Testis (tissue), 3 donors: ENCODE measurements around the gene SOX2. TPM values are rescaled to one million over a fixed set of nuclear protein-coding genes. Genes with fewer than 3 reads are reported as not detected.
"Not testable (repeated sequence)": the region's sequence is repeated elsewhere in the genome, so short reads cannot be mapped to it uniquely, and the experiment has no call there.

Source experiments
- DNase-seq: peaks from one replicate; pipeline ENCODE4 v3.0.0-alpha.2; 2019
- H3K27ac ChIP-seq, 2 donors: fragments of 200-600 bp; sonication (generic); one replicate each; pipeline ENCODE4 v1.5.1; 2019
- H3K27me3 ChIP-seq: fragments of 200-600 bp; sonication (generic); one replicate; pipeline ENCODE4 v1.5.1; 2019
- H3K36me3 ChIP-seq: fragments of 200-600 bp; sonication (generic); one replicate; pipeline ENCODE4 v1.5.1; 2017; ENCODE audit warnings: low read depth; ENCODE audit errors: missing control alignments
- H3K4me1 ChIP-seq: fragments of 200-600 bp; sonication (generic); one replicate; pipeline ENCODE4 v1.5.1; 2019
- H3K4me3 ChIP-seq, 2 donors: fragments of 200-600 bp; sonication (generic); one replicate each; pipeline ENCODE4 v1.5.1; 2017 to 2019
- H3K9me3 ChIP-seq: fragments of 200-600 bp; sonication (generic); one replicate; pipeline ENCODE4 v1.5.1; 2017
- POLR2A ChIP-seq: fragments of 450-650 bp; IDR thresholded peaks from one replicate; pipeline ENCODE4 v1.6.1; 2017; ENCODE audit warnings: antibody characterized with exemption, mild to moderate bottlenecking, moderate library complexity
- WGBS, 2 donors: methylation state at CpG; one replicate each; pipeline ENCODE4 v1.1.5; 2018; 5-methylcytosine and 5-hydroxymethylcytosine counted together
- intact Hi-C: fragments of 100-400 bp; cut with DNase I; formaldehyde crosslinking; loops from one replicate; pipeline ENCODE4 v1.15.1; 2023; ENCODE audit warnings: low total_unique reads
- polyA plus RNA-seq: library from polyadenylated mRNA; stranded (reverse); fragments of 350-450 nt; fragmentation: Illumina TruSeq; extraction: RNeasy Lipid Tissue Mini Kit (QIAGEN cat#74804); gene quantifications from one replicate; pipeline ENCODE4 v1.2.3, GENCODE V29; 2014; ENCODE audit warnings: low read depth, low replicate concordance; ENCODE audit not compliant: insufficient read depth
- total RNA-seq, 2 donors: library from RNA; depleted of rRNA; stranded (reverse); fragments of >200 nt; gene quantifications; one replicate each; pipeline ENCODE4 v1.2.3, GENCODE V29; 2016
- TF ChIP-seq, protein P1 (sequence below), 3 experiments: fragments of 450-650 bp in 2 of 3; fragments of 200-600 bp in 1 of 3; sonication (generic) in 1 of 3; IDR thresholded peaks; one replicate each; pipeline ENCODE4 v1.5.1; 2016 to 2019; ENCODE audit warnings: antibody characterized with exemption in 3 of 3, mild to moderate bottlenecking in 2 of 3, moderate library complexity in 1 of 3

The SOX2 gene
- total and polyA plus RNA-seq, 3 donors from 2014 or later, result 5.1 to 7.8 (median 7.2) TPM

DNA sequence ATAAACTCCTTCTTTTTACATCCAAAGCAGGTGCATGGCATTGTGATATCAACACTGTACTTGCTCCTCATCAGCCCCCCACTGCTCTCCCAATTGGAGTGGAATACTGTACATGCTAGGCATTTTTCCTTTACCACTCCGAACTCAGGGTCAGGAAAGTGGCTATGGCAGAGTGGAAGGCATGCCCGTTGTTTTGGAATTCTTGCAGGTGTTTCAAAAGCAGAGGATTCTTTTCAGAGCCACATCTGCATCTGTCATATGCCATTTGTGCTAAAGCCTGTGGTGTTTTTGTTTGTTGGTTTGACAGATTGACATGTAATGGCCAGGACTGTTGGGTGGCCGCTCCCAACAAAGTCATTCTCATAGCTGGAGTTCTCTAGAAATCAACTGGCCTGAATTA, 41.7 kb downstream of the SOX2 start:
- DNase-seq, result no peak
- intact Hi-C loops, result no loop called here
- Histone ChIP-seq H3K27ac (no peak overlapping the region), H3K36me3 (no peaks in the 10 kb centered on the region), H3K9me3 (no peaks in the 10 kb centered on the region), H3K27me3 (no peaks in the 10 kb centered on the region), H3K4me1 (no peaks in the 10 kb centered on the region), H3K4me3 (no peak overlapping the region)
- TF ChIP-seq POLR2A, result no peak
- TF ChIP-seq, protein P1, sequence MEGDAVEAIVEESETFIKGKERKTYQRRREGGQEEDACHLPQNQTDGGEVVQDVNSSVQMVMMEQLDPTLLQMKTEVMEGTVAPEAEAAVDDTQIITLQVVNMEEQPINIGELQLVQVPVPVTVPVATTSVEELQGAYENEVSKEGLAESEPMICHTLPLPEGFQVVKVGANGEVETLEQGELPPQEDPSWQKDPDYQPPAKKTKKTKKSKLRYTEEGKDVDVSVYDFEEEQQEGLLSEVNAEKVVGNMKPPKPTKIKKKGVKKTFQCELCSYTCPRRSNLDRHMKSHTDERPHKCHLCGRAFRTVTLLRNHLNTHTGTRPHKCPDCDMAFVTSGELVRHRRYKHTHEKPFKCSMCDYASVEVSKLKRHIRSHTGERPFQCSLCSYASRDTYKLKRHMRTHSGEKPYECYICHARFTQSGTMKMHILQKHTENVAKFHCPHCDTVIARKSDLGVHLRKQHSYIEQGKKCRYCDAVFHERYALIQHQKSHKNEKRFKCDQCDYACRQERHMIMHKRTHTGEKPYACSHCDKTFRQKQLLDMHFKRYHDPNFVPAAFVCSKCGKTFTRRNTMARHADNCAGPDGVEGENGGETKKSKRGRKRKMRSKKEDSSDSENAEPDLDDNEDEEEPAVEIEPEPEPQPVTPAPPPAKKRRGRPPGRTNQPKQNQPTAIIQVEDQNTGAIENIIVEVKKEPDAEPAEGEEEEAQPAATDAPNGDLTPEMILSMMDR (IDR thresholded peaks at IDR 0.05), result no peak
- 71 to 74% methylated on average over 3 of the region's 3 CpGs for WGBS, 2 donors

DNA sequence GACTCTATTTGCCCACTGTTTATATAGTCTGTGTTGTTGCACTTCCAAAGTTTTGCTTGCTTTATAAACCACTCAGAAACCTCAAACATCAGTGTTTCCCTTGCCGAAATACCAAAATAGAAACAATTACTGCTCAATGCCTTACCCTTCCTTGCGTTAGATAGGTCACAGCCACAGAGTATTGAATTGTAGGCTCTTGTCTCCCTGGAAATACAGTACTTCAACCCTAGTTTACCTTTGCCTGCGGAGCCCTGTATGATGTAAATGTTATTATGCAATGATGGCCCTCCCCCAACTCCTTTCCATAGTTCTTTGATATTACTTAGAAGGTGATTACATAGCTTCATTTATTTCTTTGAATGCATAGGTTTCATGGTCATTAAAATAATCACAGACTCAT, 44.2 kb downstream of the SOX2 start:
- Histone ChIP-seq H3K27ac (no peak overlapping the region), H3K36me3 (no peaks in the 10 kb centered on the region), H3K27me3 (no peaks in the 10 kb centered on the region), H3K9me3 (no peaks in the 10 kb centered on the region), H3K4me1 (no peaks in the 10 kb centered on the region), H3K4me3 (no peak overlapping the region)
- no peak for TF ChIP-seq POLR2A
- TF ChIP-seq, protein P1 (IDR thresholded peaks at IDR 0.05), result no peak
- intact Hi-C loops, result no loop called here
- WGBS, 2 donors, result 59 to 65% methylated on average over 3 of the region's 3 CpGs
- DNase-seq, result no peak

DNA sequence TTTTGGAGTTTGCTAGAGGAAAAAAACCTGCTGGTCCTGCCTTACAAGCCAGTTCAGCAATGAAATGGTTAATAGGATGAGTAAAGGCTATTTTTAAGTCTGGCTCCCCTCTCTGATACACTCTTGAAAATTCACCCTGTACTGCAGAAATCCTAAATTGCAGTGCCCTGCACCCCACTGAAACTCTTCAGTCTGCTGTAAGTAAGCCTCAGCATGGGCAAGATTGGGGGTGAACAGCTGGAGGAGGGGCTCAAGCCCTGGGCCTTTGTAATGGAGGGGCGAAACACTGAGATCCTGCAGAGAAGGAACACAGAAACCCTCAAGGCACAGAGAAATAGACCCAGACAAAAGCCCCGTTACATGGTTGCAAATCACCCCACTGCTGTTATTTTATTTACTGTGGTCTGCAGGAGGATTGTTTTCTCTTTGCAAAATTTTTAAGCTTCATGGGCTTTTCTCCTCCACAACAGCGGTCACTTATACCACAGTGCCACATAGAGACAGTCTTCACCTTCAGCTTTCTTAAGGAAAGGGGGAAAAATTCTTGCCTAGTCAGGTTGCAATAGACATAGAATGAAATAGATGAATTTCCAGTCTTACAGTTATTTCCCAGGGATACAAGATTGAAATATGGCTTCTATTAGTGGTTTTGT, 45.0 kb downstream of the SOX2 start:
- no peak for TF ChIP-seq POLR2A
- TF ChIP-seq, protein P1 (IDR thresholded peaks at IDR 0.05), result no peak
- 45 to 63% methylated on average over 3 of the region's 3 CpGs for WGBS, 2 donors
- Histone ChIP-seq H3K9me3 (no peaks in the 10 kb centered on the region), H3K27me3 (no peaks in the 10 kb centered on the region), H3K27ac (no peak overlapping the region), H3K36me3 (no peaks in the 10 kb centered on the region), H3K4me3 (no peak overlapping the region), H3K4me1 (no peaks in the 10 kb centered on the region)
- DNase-seq, result no peak
- intact Hi-C loops, result no loop called here

DNA sequence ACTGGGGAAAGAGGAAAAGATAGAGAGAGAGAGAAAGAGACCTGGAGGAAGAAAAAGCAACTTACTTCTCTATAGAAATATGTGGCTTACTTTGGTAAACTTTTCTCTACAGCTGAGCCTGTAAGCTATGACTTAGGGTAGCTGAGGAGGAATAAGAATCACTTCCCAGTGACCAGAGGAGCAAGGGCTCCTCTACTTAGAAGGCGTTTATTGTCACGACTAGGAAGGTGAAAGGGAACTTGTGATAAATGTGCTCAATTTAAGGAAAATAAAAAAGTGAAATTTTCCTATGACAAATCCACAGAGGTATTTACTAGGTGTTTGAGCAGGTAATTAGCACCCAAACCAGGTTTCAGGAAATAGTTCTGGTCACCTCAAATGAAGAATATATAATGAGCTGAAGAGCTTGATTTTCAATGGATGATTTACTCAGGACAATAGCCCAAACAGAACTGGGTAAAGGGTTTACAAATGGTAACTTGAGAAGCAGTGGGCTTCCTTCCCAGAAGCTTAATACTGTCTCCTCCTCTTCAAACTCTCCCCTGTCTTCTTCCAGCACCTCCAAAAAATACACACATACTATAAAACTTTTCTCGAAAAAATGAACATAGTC, 46.1 kb downstream of the SOX2 start:
- 38 to 51% methylated on average over 3 of the region's 3 CpGs for WGBS, 2 donors
- no peaks in the 10 kb centered on the region for H3K27me3 ChIP-seq
- H3K36me3 ChIP-seq, result no peaks in the 10 kb centered on the region
- H3K4me1 ChIP-seq, result no peaks in the 10 kb centered on the region
- intact Hi-C loops, result no loop called here
- H3K27ac ChIP-seq, result no peak overlapping the region
- no peak overlapping the region for H3K4me3 ChIP-seq
- DNase-seq, result no peak
- no peak for TF ChIP-seq POLR2A
- TF ChIP-seq, protein P1 (IDR thresholded peaks at IDR 0.05), result no peak
- H3K9me3 ChIP-seq, result no peaks in the 10 kb centered on the region

DNA sequence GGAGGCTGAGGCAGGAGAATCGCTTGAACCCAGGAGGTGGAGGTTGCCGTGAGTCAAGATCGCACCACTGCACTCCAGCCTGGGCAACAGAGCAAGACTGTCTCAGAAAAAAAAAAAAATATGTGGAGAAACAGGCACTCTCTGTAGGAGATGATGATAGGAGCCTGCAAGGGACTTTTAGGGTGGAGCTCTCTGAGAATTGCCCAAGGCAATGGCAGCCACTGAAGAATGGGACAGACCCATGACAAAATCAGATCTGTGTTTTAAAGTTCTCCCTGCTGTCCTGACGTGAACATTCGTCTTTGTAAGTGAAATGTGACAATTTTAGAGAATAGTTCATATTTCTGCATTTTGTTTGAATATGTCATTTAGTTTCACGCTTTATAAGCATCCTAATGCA, 50.2 kb downstream of the SOX2 start:
- no peak for DNase-seq
- 94 to 96% methylated on average over 6 of the region's 6 CpGs for WGBS, 2 donors
- no peaks in the 10 kb centered on the region for H3K27me3 ChIP-seq
- intact Hi-C loops, result no loop called here
- no peaks in the 10 kb centered on the region for H3K36me3 ChIP-seq
- no peaks in the 10 kb centered on the region for H3K4me1 ChIP-seq
- no peak overlapping the region for H3K27ac ChIP-seq
- H3K4me3 ChIP-seq, result no peak overlapping the region
- no peaks in the 10 kb centered on the region for H3K9me3 ChIP-seq
- no peak for TF ChIP-seq POLR2A
- TF ChIP-seq, protein P1 (IDR thresholded peaks at IDR 0.05), result no peak

- intact Hi-C loops, DNase-seq, H3K4me1 ChIP-seq, H3K4me3 ChIP-seq, H3K9me3 ChIP-seq, H3K36me3 ChIP-seq, H3K27ac ChIP-seq, H3K27me3 ChIP-seq: not testable (repeated sequence)
- 94 to 95% methylated on average over 5 of the region's 5 CpGs for WGBS, 2 donors
Observed at GRCh38 chr3:181764033-181764432, 52.3 kb downstream of the SOX2 start.
